ENCODE data around the gene PARD6G.

Gene PARD6G

GRCh38 chr18:80200171-80200931, 47.0 kb downstream of the PARD6G start:
- DNase-seq (ENCODE audit: extremely low read depth, low read depth) = no peak

GRCh38 chr18:80198994-80199748, 48.1 kb downstream of the PARD6G start:
- no peak for DNase-seq (ENCODE audit: extremely low read depth, low read depth)
- TF ChIP-seq CTCF (IDR thresholded peaks at IDR 0.05; ENCODE audit: low read depth, low read length) = no peak

More at GRCh38 chr18:80200171-80200931, 47.0 kb downstream of the PARD6G start:
- no peak for TF ChIP-seq CTCF (IDR thresholded peaks at IDR 0.05; ENCODE audit: low read depth, low read length)

GRCh38 chr18:80198391-80198790, 48.9 kb downstream of the PARD6G start:
- no peak for TF ChIP-seq CTCF (IDR thresholded peaks at IDR 0.05; ENCODE audit: low read depth, low read length)
- no peak for DNase-seq (ENCODE audit: extremely low read depth, low read depth)

GRCh38 chr18:80197528-80197927, 49.8 kb downstream of the PARD6G start:
- TF ChIP-seq CTCF (IDR thresholded peaks at IDR 0.05; ENCODE audit: low read depth, low read length) = no peak
- no peak for DNase-seq (ENCODE audit: extremely low read depth, low read depth)

GRCh38 chr18:80196528-80197320, 50.6 kb downstream of the PARD6G start:
- DNase-seq (ENCODE audit: extremely low read depth, low read depth) = no peak
- no peak for TF ChIP-seq CTCF (IDR thresholded peaks at IDR 0.05; ENCODE audit: low read depth, low read length)

- TF ChIP-seq CTCF (IDR thresholded peaks at IDR 0.05; ENCODE audit: low read depth, low read length) = no peak
- no peak for DNase-seq (ENCODE audit: extremely low read depth, low read depth)
Observed at GRCh38 chr18:80194874-80195570, 52.3 kb downstream of the PARD6G start.
